HepG2 (cell line): ENCODE measurements around the gene KRTAP5-11.
"Not testable (repeated sequence)": the region's sequence is repeated elsewhere in the genome, so short reads cannot be mapped to it uniquely, and the experiment has no call there.

ENCODE experiments used
- MAX ChIP-seq: IDR thresholded peaks from 2 replicates; pipeline ENCODE4 v1.6.1; 2012; ENCODE audit warnings: inconsistent platforms
- SAFB2 ChIP-seq: sonication (generic); formaldehyde crosslinking; IDR thresholded peaks from 2 replicates; pipeline ENCODE4 v1.5.1; 2020; ENCODE audit warnings: missing genetic modification reagents, low read depth, mild to moderate bottlenecking, borderline replicate concordance

DNA sequence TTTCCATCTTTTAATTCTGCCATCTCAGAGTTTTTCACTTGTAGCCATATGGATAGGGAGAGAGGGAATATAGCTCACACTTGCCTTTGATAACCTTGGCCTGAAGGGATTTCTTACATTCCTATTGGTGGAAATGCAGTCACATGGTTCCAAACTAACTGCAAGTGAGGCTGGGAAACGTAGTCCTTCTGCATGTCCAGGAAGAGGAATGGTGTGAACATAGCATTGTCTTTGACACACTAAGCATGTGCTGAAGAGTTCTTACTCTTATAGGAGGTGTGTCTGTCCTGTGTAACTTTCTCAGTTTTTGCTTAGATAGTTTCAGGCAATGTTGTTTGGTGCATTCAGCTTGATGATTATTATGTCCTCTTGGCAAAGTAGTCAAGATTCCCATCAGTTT is 47.4 kb upstream of the KRTAP5-11 start:
- TF ChIP-seq MAX, SAFB2: not testable (repeated sequence)
